Jurkat, Clone E6-1 (cell line): ENCODE measurements around the gene ZNF500.
"Not testable (repeated sequence)": the region's sequence is repeated elsewhere in the genome, so short reads cannot be mapped to it uniquely, and the experiment has no call there.

Source experiments
- DNase-seq: peaks from one replicate; pipeline ENCODE4 v3.0.0-alpha.2; 2011; ENCODE audit warnings: low read depth, low spot score
- H3K4me3 ChIP-seq: 2 replicates; pipeline ENCODE4 v1.5.1; 2011; ENCODE audit warnings: mild to moderate bottlenecking, low read length, control low read depth, moderate library complexity

The ZNF500 gene

DNA sequence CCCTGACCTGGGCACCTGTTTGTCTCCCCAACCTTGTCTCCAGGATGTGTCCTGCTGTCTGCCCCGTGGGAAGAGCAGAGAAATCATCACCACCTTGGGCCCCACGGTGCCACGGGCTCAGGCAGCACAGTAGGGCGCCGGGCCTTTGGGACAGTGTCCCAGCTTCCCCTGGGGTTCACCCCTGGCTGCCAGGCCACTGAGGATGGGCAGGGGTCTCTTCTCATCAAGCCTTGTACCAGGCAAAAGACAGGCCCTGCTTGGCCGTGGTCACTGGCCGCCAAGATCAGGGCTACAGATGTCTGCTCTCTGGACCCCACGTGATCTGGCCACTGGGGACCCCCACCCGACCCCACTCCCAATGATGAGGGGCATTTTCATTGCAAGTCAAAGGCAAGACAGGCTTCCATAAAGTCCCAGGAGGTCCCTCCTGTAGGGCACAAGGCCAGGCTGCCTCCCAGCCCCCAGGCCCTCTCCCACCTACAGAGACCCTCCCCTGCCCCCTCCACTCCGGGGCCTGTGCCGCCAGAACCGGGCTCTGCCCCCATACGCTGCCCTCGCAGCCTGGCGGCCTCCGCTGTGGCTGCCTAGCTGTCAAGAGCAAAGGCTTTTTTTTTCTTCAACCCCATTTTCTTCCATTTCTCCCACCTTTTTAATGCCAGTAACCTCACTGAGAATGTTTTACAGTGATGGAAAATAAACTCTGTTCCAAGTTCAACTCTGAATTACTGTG lies 18.1 kb downstream of the ZNF500 start:
- DNase-seq = no peak
- H3K4me3 ChIP-seq = no peak overlapping the region

DNA sequence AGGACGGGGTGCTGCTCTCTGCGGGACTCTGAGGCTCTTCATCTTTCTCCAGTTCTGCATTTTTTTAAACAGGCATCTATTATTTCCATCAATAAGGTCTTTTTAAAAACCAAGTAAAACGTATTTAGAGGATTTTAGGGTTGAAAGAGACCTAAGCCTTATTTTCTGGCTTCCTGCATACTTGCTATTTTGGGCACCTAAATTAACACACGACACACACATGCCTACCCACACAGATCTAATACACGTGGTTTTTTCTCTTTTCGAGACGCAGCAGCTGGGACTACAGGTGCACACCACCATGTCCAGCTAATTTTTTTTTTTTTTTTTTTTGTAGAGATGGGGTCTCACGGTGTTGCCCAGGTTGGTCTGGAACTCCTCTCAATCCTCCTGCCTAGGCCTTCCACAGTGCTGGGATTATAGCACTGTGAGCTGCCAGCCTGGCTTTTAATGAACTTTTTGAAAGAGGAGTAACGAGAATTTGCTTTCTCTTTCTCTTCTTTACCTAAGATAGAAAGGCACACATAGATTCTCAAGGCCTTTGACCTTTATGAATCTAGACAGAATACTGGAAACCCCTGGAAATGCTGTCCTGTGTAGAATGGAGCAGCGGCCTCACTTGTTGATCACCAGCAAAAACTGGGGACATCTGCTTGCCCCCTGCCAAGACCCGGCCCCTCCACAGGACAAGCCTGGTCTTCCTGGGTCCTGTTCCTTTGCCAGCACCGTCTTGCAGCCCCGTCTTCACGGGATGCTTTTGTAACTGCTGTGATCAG lies 18.9 kb downstream of the ZNF500 start:
- peak overlapping the region; percentile 15 for H3K4me3 ChIP-seq
- DNase-seq = peak; percentile 73

DNA sequence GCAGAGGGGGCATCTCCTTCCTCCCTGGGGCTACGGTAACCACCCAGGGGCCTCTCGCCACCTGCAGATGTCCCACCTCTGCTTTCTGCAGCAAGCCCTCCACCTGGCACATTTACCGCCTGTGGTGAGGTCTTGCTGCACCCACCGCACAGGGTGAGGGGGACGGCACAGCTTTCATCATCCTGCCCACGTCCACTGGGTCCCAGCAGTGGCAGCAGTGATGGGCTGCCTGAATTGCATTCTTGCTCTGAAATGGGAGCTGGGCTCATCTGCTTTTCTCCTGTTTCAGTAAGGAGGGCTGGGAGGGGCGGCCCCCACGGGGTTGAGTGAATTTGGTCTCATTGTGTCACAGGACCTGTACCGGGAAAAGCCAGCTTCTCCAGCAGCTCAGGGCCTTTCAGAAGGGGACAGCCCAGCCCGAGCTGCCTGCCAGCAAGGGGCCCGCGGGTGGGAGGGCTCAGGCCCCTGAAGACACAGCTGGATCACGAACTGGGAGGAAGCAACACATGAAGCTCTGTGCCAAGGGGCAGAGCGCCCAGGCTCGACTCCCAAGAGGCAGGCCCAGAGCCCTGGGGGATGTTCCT lies 19.9 kb downstream of the ZNF500 start:
- peak overlapping the region; percentile 7 for H3K4me3 ChIP-seq
- no peak for DNase-seq

DNA sequence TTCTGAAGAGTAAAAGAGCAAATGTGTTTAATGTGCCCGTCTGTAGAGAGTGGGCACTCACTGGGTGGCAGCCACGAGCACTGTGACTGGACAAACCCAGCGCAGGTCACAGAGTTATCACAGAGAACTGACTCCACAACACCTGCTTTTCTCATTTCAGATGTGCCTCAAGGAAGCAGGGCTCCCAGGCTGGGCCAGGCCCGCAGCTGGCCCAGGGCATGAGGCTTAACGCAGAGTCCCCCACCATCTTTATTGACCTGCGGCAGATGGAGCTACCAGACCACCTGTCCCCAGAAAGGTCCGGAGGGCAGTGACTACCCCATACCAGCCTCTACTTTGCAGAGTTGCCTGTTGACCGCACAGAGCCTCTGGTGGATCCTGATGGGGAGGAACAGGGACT lies 20.7 kb downstream of the ZNF500 start:
- H3K4me3 ChIP-seq = no peak overlapping the region
- no peak for DNase-seq

DNA sequence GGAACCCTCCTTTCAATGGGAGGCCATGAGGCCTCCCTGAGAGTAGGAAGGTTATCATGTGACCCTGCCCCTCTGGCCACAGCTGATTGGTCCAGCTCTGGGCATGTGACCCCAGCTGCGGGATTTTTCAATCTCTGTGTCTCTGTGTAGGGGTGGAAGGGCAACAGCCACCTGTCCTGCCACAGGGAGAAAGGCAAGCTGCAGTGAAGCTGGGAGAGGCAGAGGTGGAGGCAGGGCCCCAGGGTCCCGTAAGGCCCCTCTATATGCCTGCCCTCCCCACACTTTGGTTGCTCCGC lies 21.7 kb downstream of the ZNF500 start:
- H3K4me3 ChIP-seq = no peak overlapping the region
- DNase-seq = no peak

DNA sequence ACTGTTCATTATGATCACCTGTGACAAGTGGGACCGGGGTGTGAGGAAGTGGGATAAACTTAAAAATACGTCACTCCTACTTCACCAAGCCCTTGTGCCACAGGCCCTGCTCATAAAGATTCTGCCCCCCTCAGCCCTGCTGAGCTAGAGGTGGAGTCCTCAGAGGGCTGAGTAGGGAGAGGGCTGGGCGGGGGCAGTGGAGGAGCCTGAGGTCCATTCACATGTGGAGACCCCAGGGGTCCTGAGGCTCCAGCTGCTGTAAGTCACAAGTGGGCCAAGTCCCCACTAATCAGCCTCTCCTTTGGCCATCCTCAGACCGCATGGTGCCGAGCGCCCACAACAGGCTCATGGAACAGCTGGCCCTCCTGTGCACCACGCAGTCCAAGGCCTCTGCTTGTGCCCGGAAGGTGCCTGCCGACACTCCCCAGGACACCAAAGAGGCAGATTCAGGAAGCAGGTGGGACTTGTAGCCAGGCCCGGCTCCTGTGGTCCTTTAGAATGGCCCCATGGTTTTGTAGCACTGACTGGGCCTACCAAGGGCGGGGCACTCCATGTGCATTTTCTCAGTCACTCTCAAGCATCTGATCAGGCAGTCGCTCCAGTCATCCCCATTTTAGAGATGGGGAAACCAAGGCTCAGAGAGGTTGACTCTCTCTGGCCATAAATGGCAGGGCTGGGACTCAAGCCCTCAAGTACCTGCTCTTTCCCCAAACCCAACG lies 22.2 kb downstream of the ZNF500 start:
- H3K4me3 ChIP-seq = no peak overlapping the region
- DNase-seq = no peak

DNA sequence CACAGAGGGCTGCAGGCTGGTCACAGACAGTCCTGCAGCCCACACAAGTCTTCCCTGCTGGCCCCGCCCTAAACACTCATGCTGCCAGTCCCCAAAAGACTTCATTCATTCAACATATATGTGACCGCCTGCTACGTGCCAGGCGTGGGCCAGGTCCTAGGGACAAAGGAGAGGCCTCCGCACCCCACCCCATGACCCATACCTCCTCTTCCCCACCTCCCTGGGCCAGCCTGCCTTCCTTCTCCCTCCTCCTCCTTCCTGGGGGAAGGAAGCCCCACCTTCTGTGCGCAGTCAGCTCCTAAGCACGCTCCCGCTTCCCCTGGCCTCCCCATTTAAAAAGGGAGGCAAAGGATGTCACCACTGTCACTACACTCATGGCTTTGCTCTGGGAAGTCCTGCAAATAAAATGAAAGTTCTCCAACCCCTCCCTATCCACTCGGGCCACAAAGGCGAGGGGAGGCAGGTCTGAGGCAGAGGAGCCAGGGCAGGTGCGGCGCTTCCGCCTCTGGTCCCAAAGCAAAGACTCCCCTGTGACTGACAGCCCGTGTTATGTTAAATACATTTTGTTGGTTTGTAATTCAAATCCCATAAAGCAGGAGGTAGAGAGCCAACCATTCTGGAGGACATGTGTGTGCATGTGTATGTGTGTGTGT lies 23.6 kb downstream of the ZNF500 start:
- H3K4me3 ChIP-seq = no peak overlapping the region
- DNase-seq = no peak

DNA sequence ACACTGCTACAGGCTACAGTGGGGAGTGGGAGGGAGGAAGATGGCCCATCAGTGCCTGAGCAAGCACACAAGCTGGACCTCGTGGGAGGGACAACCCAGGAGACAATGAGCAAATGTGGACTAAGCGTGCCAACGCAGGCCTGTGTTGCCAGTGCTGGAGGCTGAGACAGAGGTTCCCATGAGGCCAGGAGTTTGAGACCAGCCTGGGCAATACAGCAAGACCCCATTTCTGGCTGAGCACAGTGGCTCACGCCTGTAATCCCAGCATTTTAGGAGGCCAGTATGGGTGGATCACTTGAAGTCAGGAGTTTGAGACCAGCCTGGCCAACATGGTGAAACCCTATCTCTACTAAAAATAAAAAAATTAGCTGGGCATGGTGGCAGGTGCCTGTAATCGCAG lies 28.6 kb downstream of the ZNF500 start:
- not testable (repeated sequence) for DNase-seq, H3K4me3 ChIP-seq

DNA sequence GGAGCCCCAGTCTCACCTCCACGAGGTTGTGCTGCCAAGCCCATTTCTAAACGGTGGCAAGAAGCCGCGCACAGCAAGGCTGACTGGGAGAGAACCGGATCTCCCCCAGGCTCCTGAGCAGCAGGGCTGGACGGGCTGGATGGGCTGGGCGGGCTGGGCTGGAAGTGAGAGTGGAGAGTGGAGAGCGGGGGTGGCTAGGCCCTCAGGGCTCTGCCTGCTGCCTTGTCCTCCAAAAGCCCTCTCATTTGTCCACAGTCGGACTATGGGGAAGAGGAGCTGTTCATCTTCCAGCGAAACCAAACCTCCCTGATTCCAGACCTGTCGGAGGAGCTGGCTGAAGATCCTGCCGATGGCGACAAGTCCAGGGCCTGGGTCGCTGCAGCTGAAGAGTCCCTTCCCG lies 29.4 kb downstream of the ZNF500 start:
- H3K4me3 ChIP-seq = no peak overlapping the region
- no peak for DNase-seq

DNA sequence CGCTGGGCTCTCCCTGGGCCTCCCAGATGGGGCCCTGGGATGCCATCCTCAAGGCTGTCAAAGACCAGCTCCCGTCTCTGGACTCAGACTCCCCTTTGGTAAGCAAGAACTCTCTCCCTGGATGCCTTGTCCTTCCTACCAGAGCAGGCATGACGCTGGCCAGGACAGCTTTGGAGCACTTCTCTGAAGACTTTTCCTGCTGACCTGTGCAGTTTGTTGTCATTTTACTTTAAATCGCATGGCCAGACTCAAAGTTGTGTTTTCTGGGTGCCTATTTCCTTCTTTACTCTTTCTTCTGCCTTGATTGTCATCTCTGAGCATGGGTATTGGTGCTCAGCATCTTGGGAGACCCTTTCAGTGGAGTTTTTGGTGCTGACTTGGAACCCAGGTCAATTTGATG lies 30.4 kb downstream of the ZNF500 start:
- no peak for DNase-seq
- H3K4me3 ChIP-seq = no peak overlapping the region

DNA sequence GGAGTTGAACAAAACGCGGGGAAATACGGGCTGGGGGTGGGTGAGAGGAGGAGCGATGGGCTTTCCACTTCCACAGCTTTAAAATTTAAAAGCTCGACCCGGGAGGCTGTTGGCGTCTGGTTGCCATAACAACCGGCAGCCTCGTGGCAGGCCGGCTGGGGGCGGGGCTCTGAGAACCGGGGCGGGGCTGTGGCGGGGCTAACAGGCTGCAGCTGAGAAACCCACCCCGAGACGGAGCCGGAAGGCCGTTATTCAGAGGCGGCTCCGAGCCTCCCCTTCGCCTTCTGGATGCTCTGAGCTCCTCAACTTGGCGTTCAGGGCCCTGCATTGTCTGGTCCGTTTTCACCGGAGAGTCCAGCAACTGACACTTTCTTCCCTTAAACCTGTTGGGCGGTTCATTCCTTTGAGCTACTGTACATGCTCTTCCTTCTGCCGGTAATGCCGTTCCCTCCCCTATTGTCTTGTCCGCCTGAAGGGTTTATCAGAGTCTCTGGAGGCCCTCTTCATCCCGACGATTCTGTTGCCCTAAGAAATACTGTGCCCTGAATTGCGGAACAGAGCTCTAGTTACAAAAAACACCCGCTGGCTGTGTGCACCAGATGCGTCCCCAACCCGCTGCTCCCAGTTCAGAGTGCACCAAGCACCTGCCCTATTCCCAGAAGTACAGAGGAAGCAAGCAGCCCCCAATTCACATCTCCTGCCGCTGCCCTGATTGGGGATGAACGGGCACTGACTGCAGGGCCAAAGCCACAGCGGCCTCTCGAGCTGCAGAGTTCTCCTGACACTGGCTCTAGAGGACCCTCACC lies 32.0 kb downstream of the ZNF500 start:
- DNase-seq = peak; percentile 80

DNA sequence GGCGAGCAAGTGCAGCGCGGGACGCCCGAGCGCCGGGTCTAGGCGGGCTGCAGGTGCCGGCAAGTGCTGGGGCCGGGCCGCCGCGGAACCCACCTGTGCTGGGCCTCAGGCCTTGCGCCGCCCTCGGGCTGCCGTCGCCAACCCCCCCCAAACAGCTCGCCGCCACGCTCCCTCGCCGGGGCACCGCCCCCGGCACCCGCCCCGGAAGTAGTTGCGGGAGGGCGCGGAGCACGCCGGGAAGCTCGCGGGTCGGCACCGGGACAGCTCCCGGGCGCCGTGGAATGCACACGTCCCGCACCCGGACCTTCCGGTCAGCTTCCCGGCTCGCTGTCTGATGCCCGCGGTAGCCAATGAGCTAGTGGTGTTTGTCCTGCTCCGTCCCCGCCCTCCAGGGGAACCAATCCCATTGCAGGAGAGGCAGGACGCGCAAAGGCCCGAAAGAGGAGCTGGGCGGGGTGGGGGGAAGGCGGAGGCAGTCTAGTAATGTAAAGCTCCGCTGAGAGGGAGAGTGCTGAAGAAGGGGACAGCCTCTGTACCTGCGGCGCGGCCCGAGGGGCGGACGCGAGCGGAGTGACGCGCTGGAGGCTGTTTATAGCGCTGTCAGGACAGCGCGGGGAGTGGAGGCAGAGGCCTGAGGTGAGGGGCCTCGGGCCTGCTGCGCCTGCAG lies 32.8 kb downstream of the ZNF500 start, which contains the start of the genes ANKS3 and DNAAF8:
TSS of gene ANKS3 (minus strand) at position 209 of the 667 bp plus-strand sequence. CDS start 4,122 bp downstream, outside the sequence.
TSS of gene DNAAF8 (plus strand) at position 475 of the 667 bp plus-strand sequence. CDS start 1,978 bp downstream, outside the sequence.
- peak; percentile 58 for DNase-seq
- H3K4me3 ChIP-seq = peak within 1 kb of the TSS; percentile 84

More for the DNA sequence above, 32.0 kb downstream of the ZNF500 start:
- H3K4me3 ChIP-seq = peak overlapping the region; percentile 84

DNA sequence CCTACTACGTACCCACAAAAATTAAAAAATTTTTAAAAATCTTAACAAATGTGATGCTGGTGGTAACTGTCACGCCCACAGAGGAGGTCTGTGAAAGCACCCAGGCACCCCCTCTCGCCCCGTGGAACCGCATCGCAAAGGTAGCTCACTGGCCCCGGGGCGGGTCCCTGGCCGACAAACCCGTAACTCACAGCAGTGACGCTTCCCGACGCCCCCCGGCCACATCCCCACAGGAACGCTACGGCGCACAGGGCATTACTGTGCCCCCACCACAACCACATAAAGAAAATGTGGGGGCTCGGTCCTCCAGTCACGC lies 33.3 kb downstream of the ZNF500 start:
- DNase-seq = peak; percentile 6
- H3K4me3 ChIP-seq = peak overlapping the region; percentile 84

DNA sequence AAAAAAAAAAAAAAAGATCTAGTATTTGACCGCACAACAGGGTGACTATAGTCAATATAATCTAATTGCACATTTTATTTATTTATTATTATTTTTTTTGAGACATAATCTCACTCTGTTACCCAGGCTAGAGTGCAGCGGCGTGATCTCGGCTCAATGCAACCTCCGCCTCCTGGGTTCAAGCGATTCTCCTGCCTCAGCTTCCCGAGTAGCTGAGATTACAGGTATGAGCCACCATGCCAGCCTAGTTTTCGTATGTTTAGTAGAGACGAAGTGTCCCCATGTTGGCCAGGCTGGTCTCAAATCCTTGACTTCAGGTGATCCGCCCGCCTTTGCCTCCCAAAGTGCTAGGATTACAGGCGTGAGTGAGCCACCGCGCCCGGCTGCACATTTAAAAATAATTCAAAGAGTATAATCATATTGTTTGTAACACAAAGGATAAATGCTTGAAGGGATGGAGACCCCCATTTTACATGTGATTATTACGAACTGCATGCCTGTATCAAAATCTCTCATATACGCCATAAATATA lies 33.7 kb downstream of the ZNF500 start:
- H3K4me3 ChIP-seq = peak overlapping the region; percentile 84
- DNase-seq = no peak

DNA sequence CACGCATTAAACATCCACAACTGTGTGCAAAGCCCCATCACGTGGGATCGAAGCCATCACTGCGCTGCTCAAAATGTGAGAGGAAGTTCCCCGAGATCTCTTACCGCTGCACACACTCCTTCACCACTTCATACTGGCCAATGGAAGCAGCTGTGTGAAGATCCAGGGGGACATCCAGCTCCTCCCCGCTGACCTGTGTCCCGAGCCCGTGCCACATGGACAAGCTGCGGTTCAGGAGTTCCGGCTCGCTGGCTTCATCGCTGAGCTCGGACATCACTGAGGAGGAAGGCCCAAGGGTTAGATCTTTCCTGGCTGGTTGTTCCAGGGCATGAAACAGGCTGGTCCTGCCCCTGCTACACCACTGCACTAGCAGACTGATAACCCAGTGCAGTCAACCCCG lies 37.1 kb downstream of the ZNF500 start:
- DNase-seq = no peak
- H3K4me3 ChIP-seq = no peak overlapping the region

DNA sequence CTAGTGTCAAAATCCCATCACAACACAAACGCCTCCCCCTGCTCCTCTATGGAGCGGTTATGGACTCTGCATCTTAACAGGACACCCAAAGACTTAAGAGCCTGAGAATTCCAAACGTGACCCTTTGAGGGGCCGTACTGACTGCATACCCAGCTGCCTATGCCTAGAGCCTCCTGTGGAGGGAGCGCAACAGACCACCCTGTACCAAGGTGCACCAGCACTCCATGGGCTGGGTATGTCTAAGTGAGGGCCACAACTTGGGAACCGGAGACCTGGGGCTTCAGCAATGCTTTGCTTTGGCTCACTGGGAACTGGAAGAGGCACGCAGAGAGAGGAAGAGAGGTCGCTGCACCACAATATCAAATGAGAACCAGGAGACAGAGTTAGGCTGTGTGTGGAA lies 38.3 kb downstream of the ZNF500 start:
- no peak overlapping the region for H3K4me3 ChIP-seq
- no peak for DNase-seq

DNA sequence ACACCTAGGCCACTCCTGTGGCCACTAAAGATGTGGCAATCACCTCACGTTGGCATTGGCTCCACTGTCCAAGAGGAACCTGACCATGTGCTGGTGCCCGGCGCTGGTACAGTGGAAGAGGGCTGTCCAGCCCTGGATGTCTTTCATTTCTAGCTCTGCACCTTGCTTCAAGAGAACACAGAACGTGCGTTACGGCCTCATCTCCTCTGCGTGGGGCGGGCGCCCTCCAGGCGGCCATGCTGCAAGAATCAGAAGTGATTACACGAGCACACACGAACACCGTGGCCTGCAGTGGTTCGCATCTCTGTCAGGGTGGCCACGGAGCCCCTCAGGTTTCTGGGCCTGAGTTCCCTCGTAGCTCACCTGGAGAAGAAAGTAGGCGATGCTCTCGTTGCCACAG lies 40.3 kb downstream of the ZNF500 start:
- no peak overlapping the region for H3K4me3 ChIP-seq
- no peak for DNase-seq
